CD14-positive monocyte (primary cell): Measurements from ENCODE around the gene EFCAB5. TPM values are rescaled to one million over a fixed set of nuclear protein-coding genes. Genes with fewer than 3 reads are reported as not detected.

ENCODE experiments used
- DNase-seq, 3 donors: peaks; one replicate each; pipeline ENCODE4 v3.0.0-alpha.2; 2011 to 2022
- H2AFZ ChIP-seq: 2 replicates; pipeline ENCODE4 v1.6.0; 2012; ENCODE audit warnings: mild to moderate bottlenecking, low read depth, low read length, inconsistent platforms; ENCODE audit not compliant: insufficient read depth, poor library complexity, severe bottlenecking
- H3K27ac ChIP-seq, 2 donors: 1 replicate in 1 of 2; 2 replicates in 1 of 2; pipeline ENCODE4 v1.5.1; 2012 to 2013; ENCODE audit warnings: low read length in 2 of 2, control low read depth in 1 of 2, inconsistent platforms in 1 of 2, low read depth in 1 of 2, mild to moderate bottlenecking in 1 of 2
- H3K27me3 ChIP-seq, 2 donors: one replicate each; pipeline versions ENCODE4 v1.6.0 to v1.6.1; 2011 to 2013; ENCODE audit warnings: low read length in 2 of 2; ENCODE audit not compliant: control insufficient read depth in 2 of 2, insufficient read depth in 2 of 2
- H3K36me3 ChIP-seq, 2 donors: replicated peaks in 1 of 2; 1 replicate in 1 of 2; 2 replicates in 1 of 2; pipeline versions ENCODE4 v1.5.1 to v1.6.1; 2012 to 2013; ENCODE audit warnings: low read length in 2 of 2, control low read depth in 1 of 2, inconsistent platforms in 1 of 2, mild to moderate bottlenecking in 1 of 2; ENCODE audit not compliant: insufficient read depth in 2 of 2, control insufficient read depth in 1 of 2
- H3K4me1 ChIP-seq, 2 donors: 1 replicate in 1 of 2; 2 replicates in 1 of 2; pipeline versions ENCODE4 v1.5.1 to v1.6.1; 2012 to 2013; ENCODE audit warnings: low read length in 2 of 2, control low read depth in 1 of 2, inconsistent platforms in 1 of 2, mild to moderate bottlenecking in 1 of 2, moderate library complexity in 1 of 2; ENCODE audit not compliant: insufficient read depth in 2 of 2, control insufficient read depth in 1 of 2
- H3K4me2 ChIP-seq: replicated peaks from 2 replicates; pipeline ENCODE3; 2012; ENCODE audit warnings: low read length, moderate library complexity, mild to moderate bottlenecking; ENCODE audit not compliant: poor library complexity, severe bottlenecking; ENCODE audit errors: extremely low read depth
- H3K4me3 ChIP-seq, 3 experiments: fragments of 200-600 bp in 1 of 3; sonication (generic) in 1 of 3; replicated peaks in 1 of 3; 1 replicate in 2 of 3; 2 replicates in 1 of 3; pipeline ENCODE4 v1.5.1; 2011 to 2013; ENCODE audit warnings: low read length in 3 of 3, mild to moderate bottlenecking in 3 of 3, control low read depth in 2 of 3, low read depth in 2 of 3, inconsistent platforms in 1 of 3, moderate library complexity in 1 of 3
- H3K79me2 ChIP-seq: 2 replicates; pipeline ENCODE4 v1.6.0; 2012; ENCODE audit warnings: mild to moderate bottlenecking, control low read depth, inconsistent platforms, low read length, moderate library complexity; ENCODE audit not compliant: insufficient read depth
- H3K9ac ChIP-seq: 2 replicates; pipeline ENCODE4 v1.6.0; 2017; ENCODE audit warnings: low read length, mild to moderate bottlenecking; ENCODE audit not compliant: insufficient read depth, poor library complexity, severe bottlenecking
- H3K9me3 ChIP-seq, 2 donors: replicated peaks in 1 of 2; 1 replicate in 1 of 2; 2 replicates in 1 of 2; pipeline versions ENCODE4 v1.5.1 to v1.6.1; 2012 to 2013; ENCODE audit warnings: low read length in 2 of 2, control low read depth in 1 of 2; ENCODE audit not compliant: control insufficient read depth in 1 of 2, insufficient read depth in 1 of 2
- H4K20me1 ChIP-seq: 2 replicates; pipeline ENCODE4 v1.6.0; 2012; ENCODE audit warnings: mild to moderate bottlenecking, low read length, control low read depth, moderate library complexity; ENCODE audit not compliant: insufficient read depth
- H3K27ac Mint-ChIP-seq, 7 donors: one replicate each; pipeline ENCODE4 v1.8.0; 2020; ENCODE audit warnings: mild to moderate bottlenecking in 7 of 7, mixed read lengths in 7 of 7, moderate library complexity in 6 of 7, inconsistent platforms in 2 of 7
- H3K27me3 Mint-ChIP-seq, 3 donors: one replicate each; pipeline ENCODE4 v1.8.0; 2021 to 2022; ENCODE audit warnings: low read depth in 3 of 3, mild to moderate bottlenecking in 3 of 3, mixed read lengths in 3 of 3, moderate library complexity in 3 of 3, inconsistent platforms in 1 of 3
- H3K36me3 Mint-ChIP-seq, 2 donors: one replicate each; pipeline ENCODE4 v1.8.0; 2020; ENCODE audit warnings: mixed read lengths in 2 of 2, inconsistent platforms in 1 of 2, mild to moderate bottlenecking in 1 of 2
- H3K4me1 Mint-ChIP-seq: one replicate; pipeline ENCODE4 v1.8.0; 2020; ENCODE audit warnings: mild to moderate bottlenecking, mixed read lengths
- H3K4me3 Mint-ChIP-seq, 2 donors: one replicate each; pipeline ENCODE4 v1.8.0; 2020; ENCODE audit warnings: mild to moderate bottlenecking in 2 of 2, mixed read lengths in 2 of 2, moderate library complexity in 1 of 2
- H3K9me3 Mint-ChIP-seq, 7 donors: one replicate each; pipeline ENCODE4 v1.8.0; 2020 to 2022; ENCODE audit warnings: mixed read lengths in 7 of 7, mild to moderate bottlenecking in 6 of 7, moderate library complexity in 6 of 7, inconsistent platforms in 2 of 7
- CTCF ChIP-seq: fragments of 200-600 bp; IDR thresholded peaks from one replicate; pipeline ENCODE4 v1.8.0; 2022; ENCODE audit warnings: antibody characterized with exemption, mild to moderate bottlenecking
- WGBS: methylation state at CpG from one replicate; pipeline ENCODE4 v1.1.5; 2013; ENCODE audit warnings: missing lambda C conversion rate; ENCODE audit not compliant: insufficient coverage; 5-methylcytosine and 5-hydroxymethylcytosine counted together
- intact Hi-C, 2 donors: fragments of 100-400 bp; cut with micrococcal nuclease; formaldehyde crosslinking; loops; one replicate each; pipeline versions ENCODE4 v1.15.0 to v1.15.1; 2023
- polyA plus RNA-seq, 3 donors: library from polyadenylated mRNA; depleted of rRNA in 1 of 3; unstranded in 2 of 3; stranded (reverse) in 1 of 3; fragments of 300-500 nt in 2 of 3; fragments of >200 nt in 1 of 3; fragmentation: Illumina TruSeq in 2 of 3; gene quantifications; 1 replicate in 2 of 3; 2 replicates in 1 of 3; pipeline ENCODE4 v1.2.3, GENCODE V29; 2012 to 2021

Gene EFCAB5
- polyA plus RNA-seq, 3 donors = 0.04 TPM; not detected in 2

GRCh38 chr17:29905879-29906167, 35.6 kb upstream of the EFCAB5 start:
- peaks cover 81% of the 10 kb centered on the region for H3K79me2 ChIP-seq
- no peaks in the 10 kb centered on the region for H3K4me1 ChIP-seq
- H3K36me3 ChIP-seq = no peaks in the 10 kb centered on the region
- H3K4me3 ChIP-seq = no peak overlapping the region
- Mint-ChIP-seq H3K36me3 (peaks cover 6 to 16% of the 10 kb centered on the region in 2 donors), H3K4me1 (peaks cover 7% of the 10 kb centered on the region), H3K27me3 (no peaks in the 10 kb centered on the region), H3K27ac (no peak overlapping the region), H3K4me3 (no peak overlapping the region), H3K9me3 (peaks cover 5 to 18% (median 8%) of the 10 kb centered on the region in 7 donors)
- DNase-seq = no peak
- H3K9me3 ChIP-seq = peaks cover 0 to 10% of the 10 kb centered on the region in 2 donors
- no peak for TF ChIP-seq CTCF
- peaks cover 20% of the 10 kb centered on the region for H4K20me1 ChIP-seq
- no peak overlapping the region for H3K4me2 ChIP-seq
- intact Hi-C loops = no loop called here
- WGBS = 95% methylated on average over 3 of the region's 3 CpGs
- H3K27ac ChIP-seq = no peak overlapping the region
- no peak overlapping the region for H2AFZ ChIP-seq
- no peak overlapping the region for H3K9ac ChIP-seq
- H3K27me3 ChIP-seq = no peaks in the 10 kb centered on the region

- Histone ChIP-seq H4K20me1 (peaks cover 22% of the 10 kb centered on the region), H3K4me3 (no peak overlapping the region), H3K4me2 (no peak overlapping the region), H3K36me3 (peaks cover 0 to 4% of the 10 kb centered on the region in 2 donors), H3K27ac (no peak overlapping the region), H3K79me2 (peaks cover 83% of the 10 kb centered on the region), H3K4me1 (no peaks in the 10 kb centered on the region), H3K27me3 (no peaks in the 10 kb centered on the region), H3K9ac (no peak overlapping the region), H2AFZ (no peak overlapping the region), H3K9me3 (peaks cover 0 to 10% of the 10 kb centered on the region in 2 donors)
- Mint-ChIP-seq H3K9me3 (peaks cover 5 to 18% (median 8%) of the 10 kb centered on the region in 7 donors), H3K27ac (no peak overlapping the region), H3K27me3 (no peaks in the 10 kb centered on the region), H3K4me1 (peaks cover 4% of the 10 kb centered on the region), H3K4me3 (no peak overlapping the region), H3K36me3 (peaks cover 9 to 16% of the 10 kb centered on the region in 2 donors)
- no CpG with 5 or more reads among the region's 2 CpGs for WGBS
- intact Hi-C loops = no loop called here
- no peak for TF ChIP-seq CTCF
- no peak for DNase-seq
Measured at GRCh38 chr17:29906969-29907368, 34.5 kb upstream of the EFCAB5 start.
